Erythroblast (primary cell): ENCODE measurements around the gene KIFBP.

Experiments used
- GATA1 ChIP-seq: IDR thresholded peaks from 2 replicates; pipeline ENCODE4 v1.6.1; 2011; ENCODE audit warnings: low read depth, mild to moderate bottlenecking, control low read depth, low read length, moderate library complexity
- POLR2A ChIP-seq: IDR thresholded peaks from 2 replicates; pipeline ENCODE4 v1.6.1; 2011; ENCODE audit warnings: mild to moderate bottlenecking, low read length

- TF ChIP-seq POLR2A (no peak), GATA1 (no peak)
These were observed 38.0 kb upstream of the KIFBP start for GRCh38 chr10:68950598-68950997.
